Choroid plexus epithelial cell (primary cell): ENCODE measurements around the gene FXR2.
A peak's percentile ranks its signal among the peaks of the same experiment; 100 is the strongest.

Source experiments
- DNase-seq: peaks from one replicate; pipeline ENCODE4 v3.0.0-alpha.2; 2010; ENCODE audit warnings: low read depth
- H3K4me3 ChIP-seq: 2 replicates; pipeline ENCODE4 v1.5.1; 2011; ENCODE audit warnings: low read depth, mild to moderate bottlenecking, control low read depth, low read length, moderate library complexity
- CTCF ChIP-seq: conservative IDR thresholded peaks from 2 replicates; pipeline ENCODE4 v1.5.1; 2011; ENCODE audit warnings: low read depth, mild to moderate bottlenecking, control low read depth, inconsistent platforms, low read length, moderate library complexity

Gene FXR2

GRCh38 chr17:7593296-7593695 lies 21.4 kb downstream of the FXR2 start:
- H3K4me3 ChIP-seq = no peak overlapping the region
- no peak for TF ChIP-seq CTCF
- DNase-seq = no peak

GRCh38 chr17:7592422-7593021 lies 22.2 kb downstream of the FXR2 start:
- TF ChIP-seq CTCF = no peak
- no peak overlapping the region for H3K4me3 ChIP-seq
- DNase-seq = no peak

GRCh38 chr17:7591596-7591995 lies 23.1 kb downstream of the FXR2 start:
- DNase-seq = no peak
- H3K4me3 ChIP-seq = no peak overlapping the region
- no peak for TF ChIP-seq CTCF

GRCh38 chr17:7590743-7591142 lies 24.0 kb downstream of the FXR2 start:
- peak; percentile 65 for DNase-seq

GRCh38 chr17:7589891-7590691 lies 24.6 kb downstream of the FXR2 start, which contains the start of gene SOX15:
Gene SOX15, minus strand, starts transcription at chr17:7590094. Its CDS starts 418 bp downstream, at chr17:7589676.
- TF ChIP-seq CTCF = no peak
- no peak within 1 kb of the TSS for H3K4me3 ChIP-seq
- DNase-seq = no peak

More at GRCh38 chr17:7590743-7591142, 24.0 kb downstream of the FXR2 start:
- no peak overlapping the region for H3K4me3 ChIP-seq
- TF ChIP-seq CTCF = no peak

- no peak overlapping the region for H3K4me3 ChIP-seq
- peak; percentile 87 for TF ChIP-seq CTCF
- DNase-seq = peak; percentile 90
Measured at GRCh38 chr17:7589204-7589868, 25.4 kb downstream of the FXR2 start.
